ENCODE data around the gene WWC2.

Gene WWC2

GRCh38 chr4:183202523-183202922, 103.5 kb downstream of the WWC2 start:
- Histone ChIP-seq H3K36me3 (ENCODE audit: insufficient read depth, low read length) (no peaks in the 10 kb centered on the region), H3K9me3 (ENCODE audit: control insufficient read depth, insufficient read depth, low read length) (no peaks in the 10 kb centered on the region), H3K9ac (ENCODE audit: low read depth, low read length) (no peak overlapping the region), H3K4me1 (ENCODE audit: insufficient read depth, low read length) (no peaks in the 10 kb centered on the region)

- H3K36me3 ChIP-seq (ENCODE audit: insufficient read depth, low read length), result peaks cover 3% of the 10 kb centered on the region; the same call in 1 of the 2 replicates
- no peaks in the 10 kb centered on the region for H3K9me3 ChIP-seq (ENCODE audit: control insufficient read depth, insufficient read depth, low read length)
- H3K9ac ChIP-seq (ENCODE audit: low read depth, low read length), result no peak overlapping the region
- no peaks in the 10 kb centered on the region for H3K4me1 ChIP-seq (ENCODE audit: insufficient read depth, low read length)
Measured at GRCh38 chr4:183204793-183205192, 105.7 kb downstream of the WWC2 start.

- Histone ChIP-seq H3K36me3 (ENCODE audit: insufficient read depth, low read length) (peaks cover 3% of the 10 kb centered on the region; the same call in 1 of the 2 replicates), H3K9me3 (ENCODE audit: control insufficient read depth, insufficient read depth, low read length) (no peaks in the 10 kb centered on the region)
Measured at GRCh38 chr4:183205193-183205592, 106.1 kb downstream of the WWC2 start.

GRCh38 chr4:183205709-183206108, 106.7 kb downstream of the WWC2 start:
- Histone ChIP-seq H3K9me3 (ENCODE audit: control insufficient read depth, insufficient read depth, low read length) (no peaks in the 10 kb centered on the region), H3K9ac (ENCODE audit: low read depth, low read length) (no peak overlapping the region), H3K4me1 (ENCODE audit: insufficient read depth, low read length) (no peaks in the 10 kb centered on the region), H3K36me3 (ENCODE audit: insufficient read depth, low read length) (peaks cover 5% of the 10 kb centered on the region; the same call in 1 of the 2 replicates)

More at GRCh38 chr4:183205193-183205592, 106.1 kb downstream of the WWC2 start:
- no peaks in the 10 kb centered on the region for H3K4me1 ChIP-seq (ENCODE audit: insufficient read depth, low read length)
- no peak overlapping the region for H3K9ac ChIP-seq (ENCODE audit: low read depth, low read length)

GRCh38 chr4:183211533-183211932, 112.5 kb downstream of the WWC2 start:
- peaks cover 7% of the 10 kb centered on the region; the same call in 1 of the 2 replicates for H3K36me3 ChIP-seq (ENCODE audit: insufficient read depth, low read length)
- no peak overlapping the region for H3K9ac ChIP-seq (ENCODE audit: low read depth, low read length)
- peaks cover 11% of the 10 kb centered on the region; the same call in 1 of the 2 replicates for H3K4me1 ChIP-seq (ENCODE audit: insufficient read depth, low read length)
- no peaks in the 10 kb centered on the region for H3K9me3 ChIP-seq (ENCODE audit: control insufficient read depth, insufficient read depth, low read length)

- H3K36me3 ChIP-seq (ENCODE audit: insufficient read depth, low read length), result peaks cover 7% of the 10 kb centered on the region; the same call in 1 of the 2 replicates
- no peak overlapping the region for H3K9ac ChIP-seq (ENCODE audit: low read depth, low read length)
- H3K4me1 ChIP-seq (ENCODE audit: insufficient read depth, low read length), result peaks cover 11% of the 10 kb centered on the region; the same call in 1 of the 2 replicates
- no peaks in the 10 kb centered on the region for H3K9me3 ChIP-seq (ENCODE audit: control insufficient read depth, insufficient read depth, low read length)
Measured at GRCh38 chr4:183213996-183214395, 114.9 kb downstream of the WWC2 start.

- Histone ChIP-seq H3K36me3 (ENCODE audit: insufficient read depth, low read length) (peaks cover 3% of the 10 kb centered on the region; the same call in 1 of the 2 replicates), H3K9me3 (ENCODE audit: control insufficient read depth, insufficient read depth, low read length) (no peaks in the 10 kb centered on the region), H3K4me1 (ENCODE audit: insufficient read depth, low read length) (peaks cover 11% of the 10 kb centered on the region; the same call in 1 of the 2 replicates), H3K9ac (ENCODE audit: low read depth, low read length) (no peak overlapping the region)
Measured at GRCh38 chr4:183214912-183215488, 115.9 kb downstream of the WWC2 start.

GRCh38 chr4:183220236-183220635, 121.2 kb downstream of the WWC2 start:
- no peaks in the 10 kb centered on the region; the same call in 1 of the 2 replicates for H3K36me3 ChIP-seq (ENCODE audit: insufficient read depth, low read length)
- H3K9me3 ChIP-seq (ENCODE audit: control insufficient read depth, insufficient read depth, low read length), result no peaks in the 10 kb centered on the region
- no peak overlapping the region for H3K9ac ChIP-seq (ENCODE audit: low read depth, low read length)
- H3K4me1 ChIP-seq (ENCODE audit: insufficient read depth, low read length), result peaks cover 4% of the 10 kb centered on the region; the same call in 1 of the 2 replicates

GRCh38 chr4:183223053-183223452, 124.0 kb downstream of the WWC2 start:
- Histone ChIP-seq H3K9me3 (ENCODE audit: control insufficient read depth, insufficient read depth, low read length) (no peaks in the 10 kb centered on the region), H3K36me3 (ENCODE audit: insufficient read depth, low read length) (no peaks in the 10 kb centered on the region; the same call in 1 of the 2 replicates), H3K4me1 (ENCODE audit: insufficient read depth, low read length) (peaks cover 4% of the 10 kb centered on the region; the same call in 1 of the 2 replicates), H3K9ac (ENCODE audit: low read depth, low read length) (no peak overlapping the region)

GRCh38 chr4:183229397-183229796, 130.3 kb downstream of the WWC2 start:
- H3K36me3 ChIP-seq (ENCODE audit: insufficient read depth, low read length), result peaks cover 5% of the 10 kb centered on the region
- no peak overlapping the region for H3K9ac ChIP-seq (ENCODE audit: low read depth, low read length)
- no peaks in the 10 kb centered on the region for H3K9me3 ChIP-seq (ENCODE audit: control insufficient read depth, insufficient read depth, low read length)
- peaks cover 4% of the 10 kb centered on the region; the same call in 1 of the 2 replicates for H3K4me1 ChIP-seq (ENCODE audit: insufficient read depth, low read length)

GRCh38 chr4:183240581-183241321, 141.7 kb downstream of the WWC2 start:
- H3K9me3 ChIP-seq (ENCODE audit: control insufficient read depth, insufficient read depth, low read length), result no peaks in the 10 kb centered on the region
- peaks cover 14% of the 10 kb centered on the region for H3K4me1 ChIP-seq (ENCODE audit: insufficient read depth, low read length)
- H3K36me3 ChIP-seq (ENCODE audit: insufficient read depth, low read length), result peaks cover 5% of the 10 kb centered on the region
- no peak overlapping the region for H3K9ac ChIP-seq (ENCODE audit: low read depth, low read length)

- Histone ChIP-seq H3K36me3 (ENCODE audit: insufficient read depth, low read length) (peaks cover 5% of the 10 kb centered on the region), H3K9me3 (ENCODE audit: control insufficient read depth, insufficient read depth, low read length) (no peaks in the 10 kb centered on the region), H3K9ac (ENCODE audit: low read depth, low read length) (no peak overlapping the region), H3K4me1 (ENCODE audit: insufficient read depth, low read length) (peaks cover 14% of the 10 kb centered on the region)
Measured at GRCh38 chr4:183241322-183241640, 142.2 kb downstream of the WWC2 start.

GRCh38 chr4:183241721-183242151, 142.7 kb downstream of the WWC2 start:
- H3K36me3 ChIP-seq (ENCODE audit: insufficient read depth, low read length), result peaks cover 5% of the 10 kb centered on the region
- peaks cover 14% of the 10 kb centered on the region for H3K4me1 ChIP-seq (ENCODE audit: insufficient read depth, low read length)
- no peak overlapping the region for H3K9ac ChIP-seq (ENCODE audit: low read depth, low read length)
- H3K9me3 ChIP-seq (ENCODE audit: control insufficient read depth, insufficient read depth, low read length), result no peaks in the 10 kb centered on the region

- Histone ChIP-seq H3K9ac (ENCODE audit: low read depth, low read length) (no peak overlapping the region), H3K36me3 (ENCODE audit: insufficient read depth, low read length) (peaks cover 5% of the 10 kb centered on the region), H3K9me3 (ENCODE audit: control insufficient read depth, insufficient read depth, low read length) (no peaks in the 10 kb centered on the region), H3K4me1 (ENCODE audit: insufficient read depth, low read length) (peaks cover 14% of the 10 kb centered on the region)
Measured at GRCh38 chr4:183242291-183242690, 143.2 kb downstream of the WWC2 start.

- Histone ChIP-seq H3K4me1 (ENCODE audit: insufficient read depth, low read length) (peaks cover 14% of the 10 kb centered on the region), H3K9me3 (ENCODE audit: control insufficient read depth, insufficient read depth, low read length) (no peaks in the 10 kb centered on the region), H3K9ac (ENCODE audit: low read depth, low read length) (no peak overlapping the region), H3K36me3 (ENCODE audit: insufficient read depth, low read length) (peaks cover 8% of the 10 kb centered on the region)
Measured at GRCh38 chr4:183244019-183244418, 145.0 kb downstream of the WWC2 start.
